ENCODE results near the gene MLLT10.

DNA sequence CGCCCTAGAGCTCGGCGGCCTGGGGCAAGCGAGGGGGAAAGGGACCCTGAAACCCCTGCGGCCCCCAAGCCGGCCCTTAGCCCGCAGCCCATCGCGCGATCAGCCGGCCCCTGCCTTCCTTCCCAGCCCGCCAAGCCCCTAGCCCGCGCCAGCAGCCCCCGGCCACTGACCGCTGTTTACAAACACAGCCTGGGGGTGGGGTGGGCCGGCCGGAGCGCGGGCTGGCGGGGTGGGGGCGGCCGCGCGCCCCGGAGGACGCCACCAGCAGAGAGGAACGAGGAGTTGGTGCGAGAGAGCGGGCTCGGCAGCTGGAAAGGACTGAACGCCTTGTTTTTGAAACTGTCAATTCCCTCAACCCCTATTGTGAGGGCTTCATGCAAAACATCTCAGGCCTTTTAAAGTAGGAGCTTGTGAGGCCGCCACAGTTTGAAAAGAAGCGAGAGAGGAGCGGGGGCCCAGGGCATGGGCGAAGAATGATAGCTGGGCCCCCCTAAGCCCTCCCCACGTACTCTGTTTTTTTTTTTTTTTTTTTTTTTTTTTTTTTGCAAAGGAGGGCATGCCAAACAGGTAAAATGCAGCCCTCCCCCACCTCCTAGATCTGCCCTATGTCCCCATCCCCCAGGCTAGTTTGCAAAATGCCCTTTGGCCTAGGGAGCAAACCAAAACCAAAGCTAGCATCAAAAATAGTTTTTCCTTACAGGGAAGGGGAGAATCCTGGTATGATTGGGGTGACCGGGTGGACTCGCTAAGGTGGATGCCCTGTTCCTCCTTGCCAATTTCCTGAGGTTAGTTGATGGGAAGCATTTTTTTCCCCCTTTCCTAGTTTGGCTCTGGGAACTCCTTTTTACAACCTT is 23.6 kb upstream of the MLLT10 start:
- TF ChIP-seq, protein P1, sequence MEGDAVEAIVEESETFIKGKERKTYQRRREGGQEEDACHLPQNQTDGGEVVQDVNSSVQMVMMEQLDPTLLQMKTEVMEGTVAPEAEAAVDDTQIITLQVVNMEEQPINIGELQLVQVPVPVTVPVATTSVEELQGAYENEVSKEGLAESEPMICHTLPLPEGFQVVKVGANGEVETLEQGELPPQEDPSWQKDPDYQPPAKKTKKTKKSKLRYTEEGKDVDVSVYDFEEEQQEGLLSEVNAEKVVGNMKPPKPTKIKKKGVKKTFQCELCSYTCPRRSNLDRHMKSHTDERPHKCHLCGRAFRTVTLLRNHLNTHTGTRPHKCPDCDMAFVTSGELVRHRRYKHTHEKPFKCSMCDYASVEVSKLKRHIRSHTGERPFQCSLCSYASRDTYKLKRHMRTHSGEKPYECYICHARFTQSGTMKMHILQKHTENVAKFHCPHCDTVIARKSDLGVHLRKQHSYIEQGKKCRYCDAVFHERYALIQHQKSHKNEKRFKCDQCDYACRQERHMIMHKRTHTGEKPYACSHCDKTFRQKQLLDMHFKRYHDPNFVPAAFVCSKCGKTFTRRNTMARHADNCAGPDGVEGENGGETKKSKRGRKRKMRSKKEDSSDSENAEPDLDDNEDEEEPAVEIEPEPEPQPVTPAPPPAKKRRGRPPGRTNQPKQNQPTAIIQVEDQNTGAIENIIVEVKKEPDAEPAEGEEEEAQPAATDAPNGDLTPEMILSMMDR (IDR thresholded peaks at IDR 0.05): no peak
- no peak for TF ChIP-seq POLR2A (IDR thresholded peaks at IDR 0.05)

All from right lobe of liver (tissue), 4 donors.